Measurements from ENCODE around the gene TRMT11. TPM values are rescaled to one million over a fixed set of nuclear protein-coding genes. Genes with fewer than 3 reads are reported as not detected.

The TRMT11 gene
- total and polyA plus RNA-seq, 2 of the 8 experiments (the other 6 are each of a cell fraction or from before 2014, with no cell fraction given), result 19.7 to 32.4 TPM

GRCh38 chr6:125950293-125950692, 36.0 kb upstream of the TRMT11 start:
- no peak overlapping the region for H3K56ac ChIP-seq (replicated peaks; ENCODE audit: insufficient read length, low read depth, low read length)
- H2BK120ac ChIP-seq (replicated peaks; ENCODE audit: low read depth, low read length), result no peak overlapping the region
- peaks cover 0 to 9% (median 6%) of the 10 kb centered on the region in 4 experiments; a peak in 5 of 7 replicates for H3K4me1 ChIP-seq (replicated peaks in 1 of 4; ENCODE audit: control insufficient read depth in 3 of 4, insufficient read depth in 4 of 4, low read length in 3 of 4)
- no peak overlapping the region for H2AK5ac ChIP-seq (ENCODE audit: low read depth, low read length)
- H3K18ac ChIP-seq (ENCODE audit: extremely low read depth, low read length), result no peak overlapping the region
- H3K9me3 ChIP-seq (ENCODE audit: insufficient read depth in 2 of 2, low read depth in 1 of 2, low read length in 1 of 2), result no peaks in the 10 kb centered on the region
- no peak overlapping the region for H3K4me3 ChIP-seq (ENCODE audit: extremely low read depth in 1 of 4, insufficient read depth in 2 of 4, low read depth in 3 of 4, low read length in 4 of 4)
- TF ChIP-seq BCL11A (IDR thresholded peaks at IDR 0.05; ENCODE audit: low read depth in 2 of 2, low read length in 2 of 2) (no peak), CEBPB (IDR thresholded peaks at IDR 0.05; ENCODE audit: low read depth, low read length) (no peak), RNF2 (IDR thresholded peaks at IDR 0.05; ENCODE audit: borderline replicate concordance, low read depth, low read length, missing control alignments, poor library complexity, severe bottlenecking) (no peak), ZNF274 (IDR thresholded peaks at IDR 0.05; ENCODE audit: borderline replicate concordance, extremely low read depth, low read length) (no peak), TAF7 (optimal IDR thresholded peaks at IDR 0.05; ENCODE audit: borderline replicate concordance, low read depth, low read length) (no peak), SP1 (IDR thresholded peaks at IDR 0.05; ENCODE audit: low read depth, low read length) (no peak), POLR2AphosphoS5 (IDR thresholded peaks at IDR 0.05; ENCODE audit: low read depth, low read length) (no peak), SRF (IDR thresholded peaks at IDR 0.05; ENCODE audit: low read depth, low read length) (no peak), CBX5 (IDR thresholded peaks at IDR 0.05; ENCODE audit: low read depth, low read length) (no peak), CBX8 (IDR thresholded peaks at IDR 0.05; ENCODE audit: borderline replicate concordance, low read depth, low read length) (no peak)
- TF ChIP-seq, protein P1, sequence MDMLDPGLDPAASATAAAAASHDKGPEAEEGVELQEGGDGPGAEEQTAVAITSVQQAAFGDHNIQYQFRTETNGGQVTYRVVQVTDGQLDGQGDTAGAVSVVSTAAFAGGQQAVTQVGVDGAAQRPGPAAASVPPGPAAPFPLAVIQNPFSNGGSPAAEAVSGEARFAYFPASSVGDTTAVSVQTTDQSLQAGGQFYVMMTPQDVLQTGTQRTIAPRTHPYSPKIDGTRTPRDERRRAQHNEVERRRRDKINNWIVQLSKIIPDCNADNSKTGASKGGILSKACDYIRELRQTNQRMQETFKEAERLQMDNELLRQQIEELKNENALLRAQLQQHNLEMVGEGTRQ (IDR thresholded peaks at IDR 0.05; ENCODE audit: low read length), result no peak
- no peak overlapping the region for H3K14ac ChIP-seq (ENCODE audit: insufficient read length)
- DNase-seq (ENCODE audit: low read depth in 1 of 2, low spot score in 2 of 2), result no peak
- H4K8ac ChIP-seq (ENCODE audit: extremely low read depth, insufficient read depth, low read length), result no peak overlapping the region
- no peaks in the 10 kb centered on the region for H3K79me2 ChIP-seq (ENCODE audit: control insufficient read depth in 1 of 2, insufficient read depth in 2 of 2, low read length in 2 of 2)
- H2BK12ac ChIP-seq (ENCODE audit: low read depth, low read length), result no peak overlapping the region
- H3K27ac ChIP-seq (ENCODE audit: low read depth, low read length), result no peak overlapping the region
- H4K5ac ChIP-seq (ENCODE audit: insufficient read length, low read depth, low read length), result no peak overlapping the region
- H3K36me3 ChIP-seq (ENCODE audit: control insufficient read depth in 2 of 4, insufficient read depth in 4 of 4, low read length in 3 of 4), result no peaks in the 10 kb centered on the region
- H3K4ac ChIP-seq (replicated peaks; ENCODE audit: insufficient read length, low read depth, low read length), result no peak overlapping the region
- no peaks in the 10 kb centered on the region for H4K20me1 ChIP-seq (replicated peaks in 1 of 2; ENCODE audit: control insufficient read depth in 1 of 2, insufficient read depth in 2 of 2, low read length in 2 of 2)
- no peak overlapping the region for H2BK15ac ChIP-seq (ENCODE audit: low read length)
- ChIA-PET CTCF (ENCODE audit: partially characterized antibody) (interaction anchor here (4.5 kb wide), 1 partner anchor 61 kb away, joined by 45 read pairs; no protein-coding TSS in a partner anchor), POLR2A (ENCODE audit: partially characterized antibody) (no interaction called here)
- H3K23ac ChIP-seq (ENCODE audit: insufficient read length), result no peak overlapping the region
- no peak overlapping the region for H3K9ac ChIP-seq (replicated peaks in 1 of 4; ENCODE audit: extremely low read depth in 1 of 4, low read depth in 3 of 4, low read length in 3 of 4)
- H3K27me3 ChIP-seq (replicated peaks in 1 of 4; ENCODE audit: control insufficient read depth in 3 of 4, extremely low read depth in 1 of 4, insufficient read depth in 3 of 4, low read length in 3 of 4), result no peaks in the 10 kb centered on the region
- no peak for FAIRE-seq
- 0 out of 2 replicates have a peak overlapping the region, but pooled peaks have one; percentile 49 for H2AFZ ChIP-seq (ENCODE audit: low read length)
- WGBS, 2 experiments (ENCODE audit: extremely low coverage in 1 of 2, insufficient coverage in 1 of 2, insufficient read length in 1 of 2, insufficient replicate concordance in 2 of 2, low coverage in 1 of 2, low lambda C conversion rate in 2 of 2, missing lambda C conversion rate in 1 of 2), result 56% methylated on average over 6 of the region's 6 CpGs; no CpG with 5 or more reads in 1 of the 2 experiments
- no peak overlapping the region for H2BK20ac ChIP-seq (ENCODE audit: low read length)
- H2BK5ac ChIP-seq (ENCODE audit: low read depth, low read length), result no peak overlapping the region
- no peaks in the 10 kb centered on the region for H3K79me1 ChIP-seq (ENCODE audit: low read depth, low read length)
- no peak overlapping the region for H4K91ac ChIP-seq (replicated peaks; ENCODE audit: insufficient read length, low read length)
- H3K23me2 ChIP-seq (ENCODE audit: low read depth, low read length), result no peaks in the 10 kb centered on the region
- no peak overlapping the region for H3K4me2 ChIP-seq (ENCODE audit: insufficient read depth in 1 of 2, low read depth in 2 of 2, low read length in 2 of 2)
